Measurements from ENCODE around the gene RALGAPA2. TPM values are rescaled to one million over a fixed set of nuclear protein-coding genes. Genes with fewer than 3 reads are reported as not detected.

The RALGAPA2 gene
- polyA plus RNA-seq, 1 of the 3 experiments (the other 2 are of a cell fraction): 1.0 TPM

DNA sequence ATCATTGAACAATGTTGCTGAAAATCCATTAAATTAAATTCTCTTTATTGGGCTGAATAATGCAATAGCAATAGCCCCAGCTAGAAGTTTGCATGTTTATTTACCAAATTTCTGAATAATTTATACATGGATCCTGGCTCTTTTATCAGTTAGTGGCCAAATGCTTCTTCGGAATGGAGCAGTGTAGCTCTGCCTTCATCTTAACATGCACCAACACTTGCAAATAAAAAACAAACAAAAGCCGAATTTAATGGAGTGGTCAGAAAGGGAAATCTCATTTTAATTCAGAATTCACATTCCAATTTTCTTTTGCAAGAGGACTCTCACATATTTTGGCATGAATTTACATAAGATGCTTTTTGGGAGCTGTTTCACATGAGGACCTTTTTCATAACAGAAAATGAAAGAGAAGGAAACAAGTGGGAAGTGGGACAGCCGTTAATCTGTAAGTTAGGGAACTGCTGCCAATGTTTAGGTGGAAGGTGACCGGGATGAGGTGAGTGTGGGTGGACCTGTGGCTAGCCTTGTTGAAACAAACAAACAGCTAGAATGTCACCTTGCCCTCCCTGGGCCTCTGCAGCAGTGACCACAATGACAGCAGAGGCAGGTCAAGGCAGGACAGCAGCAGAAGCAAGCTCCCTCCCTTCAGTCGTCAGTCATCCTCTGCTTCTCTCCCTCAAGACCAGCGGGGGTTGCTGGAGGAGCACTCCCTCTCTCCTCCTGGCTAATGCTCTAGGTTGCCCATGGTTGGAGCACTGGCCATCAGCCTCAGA, 271.4 kb downstream of the RALGAPA2 start (continued):
- TF ChIP-seq SIN3A (IDR thresholded peaks at IDR 0.05; ENCODE audit: borderline replicate concordance, low read depth, low read length) (no peak), ELF1 (IDR thresholded peaks at IDR 0.05) (no peak), NRF1 (IDR thresholded peaks at IDR 0.05; ENCODE audit: low read depth, low read length) (no peak), FOXJ3 (CRISPR knock-in tag; IDR thresholded peaks at IDR 0.05) (no peak), CTCF (IDR thresholded peaks at IDR 0.05) (no peak)
- TF ChIP-seq, protein P1, sequence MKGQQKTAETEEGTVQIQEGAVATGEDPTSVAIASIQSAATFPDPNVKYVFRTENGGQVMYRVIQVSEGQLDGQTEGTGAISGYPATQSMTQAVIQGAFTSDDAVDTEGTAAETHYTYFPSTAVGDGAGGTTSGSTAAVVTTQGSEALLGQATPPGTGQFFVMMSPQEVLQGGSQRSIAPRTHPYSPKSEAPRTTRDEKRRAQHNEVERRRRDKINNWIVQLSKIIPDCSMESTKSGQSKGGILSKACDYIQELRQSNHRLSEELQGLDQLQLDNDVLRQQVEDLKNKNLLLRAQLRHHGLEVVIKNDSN (IDR thresholded peaks at IDR 0.05; ENCODE audit: borderline replicate concordance, low read depth): no peak

DNA sequence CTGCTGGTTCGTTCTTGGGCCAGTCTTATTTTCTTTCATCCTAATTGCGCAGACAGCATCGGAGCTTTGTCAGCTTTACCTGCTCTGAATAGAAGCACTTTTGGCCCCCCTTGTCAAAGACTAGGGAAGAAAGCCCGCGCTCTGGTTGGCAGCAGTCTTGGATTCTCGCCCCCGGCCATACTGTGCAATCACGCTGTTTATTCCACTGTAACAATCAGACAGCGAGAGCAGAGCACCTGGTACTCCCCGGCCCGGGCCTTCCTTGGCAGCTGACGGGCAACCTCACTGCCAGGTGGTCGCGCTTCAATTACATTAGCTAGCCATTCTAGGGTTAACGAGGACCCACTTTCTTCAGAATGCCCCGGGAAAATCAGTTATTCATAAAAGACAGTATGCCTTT, 272.0 kb downstream of the RALGAPA2 start:
- H3K4me3 ChIP-seq (ENCODE audit: low read depth in 2 of 2, low read length in 1 of 2): no peak overlapping the region
- DNase-seq: no peak
- H3K79me2 ChIP-seq (ENCODE audit: insufficient read depth): no peaks in the 10 kb centered on the region
- H3K27ac ChIP-seq (ENCODE audit: low read depth in 2 of 2, low read length in 1 of 2): no peak overlapping the region
- no peak overlapping the region for H3K4me2 ChIP-seq
- no peaks in the 10 kb centered on the region for H4K20me1 ChIP-seq (ENCODE audit: insufficient read depth)
- H3K9ac ChIP-seq: no peak overlapping the region
- peaks cover 0 to 3% of the 10 kb centered on the region in 2 experiments; a peak in 1 of 4 replicates for H3K4me1 ChIP-seq (ENCODE audit: control insufficient read depth in 1 of 2, insufficient read depth in 2 of 2, low read depth in 1 of 2, low read length in 1 of 2)
- H3K9me3 ChIP-seq: no peaks in the 10 kb centered on the region
- H3K9me2 ChIP-seq: no peaks in the 10 kb centered on the region
- POLR2A ChIA-PET: no interaction called here
- CTCF ChIA-PET: interaction anchor here (0.9 to 1.2 kb wide), 2 partner anchors 25 to 140 kb away, joined by 3 to 4 read pairs; no protein-coding TSS in a partner anchor
- H2AFZ ChIP-seq (ENCODE audit: low read depth): no peak overlapping the region
- H3K36me3 ChIP-seq (replicated peaks in 1 of 2; ENCODE audit: control insufficient read depth in 1 of 2, insufficient read depth in 2 of 2, low read length in 1 of 2): no peaks in the 10 kb centered on the region
- TF ChIP-seq FOXJ3 (CRISPR knock-in tag; IDR thresholded peaks at IDR 0.05): no peak
- TF ChIP-seq TAF1 (IDR thresholded peaks at IDR 0.05; ENCODE audit: borderline replicate concordance, low read depth, low read length): no peak
- no peak for TF ChIP-seq REST (IDR thresholded peaks at IDR 0.05; ENCODE audit: low read depth, low read length)
- no peak for TF ChIP-seq YY1 (IDR thresholded peaks at IDR 0.05; ENCODE audit: low read depth)
- TF ChIP-seq TCF12 (IDR thresholded peaks at IDR 0.05): no peak
- no peak for TF ChIP-seq RCOR1 (IDR thresholded peaks at IDR 0.05; ENCODE audit: low read length)
- TF ChIP-seq ELF1 (IDR thresholded peaks at IDR 0.05): no peak
- no peak for TF ChIP-seq MXI1 (IDR thresholded peaks at IDR 0.05; ENCODE audit: low read depth, low read length)
- TF ChIP-seq CHD2 (IDR thresholded peaks at IDR 0.05; ENCODE audit: low read length, partially characterized antibody): no peak
- TF ChIP-seq, protein P2, sequence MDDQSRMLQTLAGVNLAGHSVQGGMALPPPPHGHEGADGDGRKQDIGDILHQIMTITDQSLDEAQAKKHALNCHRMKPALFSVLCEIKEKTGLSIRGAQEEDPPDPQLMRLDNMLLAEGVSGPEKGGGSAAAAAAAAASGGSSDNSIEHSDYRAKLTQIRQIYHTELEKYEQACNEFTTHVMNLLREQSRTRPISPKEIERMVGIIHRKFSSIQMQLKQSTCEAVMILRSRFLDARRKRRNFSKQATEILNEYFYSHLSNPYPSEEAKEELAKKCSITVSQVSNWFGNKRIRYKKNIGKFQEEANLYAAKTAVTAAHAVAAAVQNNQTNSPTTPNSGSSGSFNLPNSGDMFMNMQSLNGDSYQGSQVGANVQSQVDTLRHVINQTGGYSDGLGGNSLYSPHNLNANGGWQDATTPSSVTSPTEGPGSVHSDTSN (IDR thresholded peaks at IDR 0.05): no peak
- no peak for TF ChIP-seq GATA2 (CRISPR knock-in tag; IDR thresholded peaks at IDR 0.05)
- TF ChIP-seq GABPA (IDR thresholded peaks at IDR 0.05; ENCODE audit: low read depth): no peak
- TF ChIP-seq NFIC (IDR thresholded peaks at IDR 0.05; ENCODE audit: borderline replicate concordance): no peak
- TF ChIP-seq, protein P1 (IDR thresholded peaks at IDR 0.05; ENCODE audit: borderline replicate concordance, low read depth): no peak
- H3K27me3 ChIP-seq (ENCODE audit: insufficient read depth): no peaks in the 10 kb centered on the region
- WGBS (ENCODE audit: low lambda C conversion rate): 87% methylated on average over 16 of the region's 16 CpGs
- H3F3A ChIP-seq (replicated peaks; ENCODE audit: insufficient read depth): no peaks in the 10 kb centered on the region
